WTC11 (cell line): ENCODE data around the gene FAM3C.

ENCODE experiments used
- ESRRA ChIP-seq: sonication (generic); formaldehyde crosslinking; IDR thresholded peaks from 2 replicates; pipeline ENCODE4 v1.8.1; 2022; ENCODE audit warnings: mild to moderate bottlenecking, missing genetic modification reagents, borderline replicate concordance
- FOXK1 ChIP-seq: sonication (generic); formaldehyde crosslinking; IDR thresholded peaks from 2 replicates; pipeline ENCODE4 v1.8.0; 2022; ENCODE audit warnings: mild to moderate bottlenecking, moderate library complexity, missing genetic modification reagents
- NFYB ChIP-seq: sonication (generic); formaldehyde crosslinking; conservative IDR thresholded peaks from 2 replicates; pipeline ENCODE4 v1.8.0; 2022; ENCODE audit warnings: low read depth, missing genetic modification reagents
- SP1 ChIP-seq: sonication (generic); formaldehyde crosslinking; conservative IDR thresholded peaks from 2 replicates; pipeline ENCODE4 v1.8.1; 2022; ENCODE audit warnings: missing genetic modification reagents
- ZNF671 ChIP-seq: fragments of 250-450 bp; sonication (Bioruptor Pico); IDR thresholded peaks from 2 replicates; pipeline ENCODE4 v1.8.0; 2021; ENCODE audit warnings: mild to moderate bottlenecking
- TF ChIP-seq, protein P1 (sequence below): fragments of 200-600 bp; IDR thresholded peaks from 2 replicates; pipeline ENCODE4 v1.8.0; 2022; ENCODE audit warnings: antibody characterized with exemption
- TF ChIP-seq, protein P2 (sequence below): sonication (generic); formaldehyde crosslinking; IDR thresholded peaks from 2 replicates; pipeline ENCODE4 v1.8.1; 2023; ENCODE audit warnings: mild to moderate bottlenecking, missing genetic modification reagents, moderate library complexity
- TF ChIP-seq, protein P3 (sequence below): sonication (generic); formaldehyde crosslinking; IDR thresholded peaks from 2 replicates; pipeline ENCODE4 v1.8.0; 2022; ENCODE audit warnings: mild to moderate bottlenecking, missing genetic modification reagents
- TF ChIP-seq, protein P4 (sequence below): sonication (generic); formaldehyde crosslinking; IDR thresholded peaks from 2 replicates; pipeline ENCODE4 v1.8.1; 2022; ENCODE audit warnings: low read depth, mild to moderate bottlenecking, moderate library complexity, missing genetic modification reagents, borderline replicate concordance
- TF ChIP-seq, protein P5 (sequence below): sonication (generic); formaldehyde crosslinking; IDR thresholded peaks from 2 replicates; pipeline ENCODE4 v1.8.1; 2022; ENCODE audit warnings: mild to moderate bottlenecking, moderate library complexity, missing genetic modification reagents
- TF ChIP-seq, protein P6 (sequence below): sonication (generic); formaldehyde crosslinking; IDR thresholded peaks from 2 replicates; pipeline ENCODE4 v1.8.1; 2023; ENCODE audit warnings: mild to moderate bottlenecking, moderate library complexity, missing genetic modification reagents
- TF ChIP-seq, protein P7 (sequence below): fragments of 250-450 bp; sonication (Bioruptor Pico); IDR thresholded peaks from 2 replicates; pipeline ENCODE4 v2.1.2; 2022; ENCODE audit warnings: mild to moderate bottlenecking, moderate library complexity
- TF ChIP-seq, protein P8 (sequence below): sonication (generic); formaldehyde crosslinking; conservative IDR thresholded peaks from 2 replicates; pipeline ENCODE4 v1.8.1; 2023; ENCODE audit warnings: mild to moderate bottlenecking, low read depth, missing genetic modification reagents, moderate library complexity
- TF ChIP-seq, protein P9 (sequence below): sonication (generic); formaldehyde crosslinking; IDR thresholded peaks from 2 replicates; pipeline ENCODE4 v1.8.1; 2022; ENCODE audit warnings: missing genetic modification reagents, borderline replicate concordance

DNA sequence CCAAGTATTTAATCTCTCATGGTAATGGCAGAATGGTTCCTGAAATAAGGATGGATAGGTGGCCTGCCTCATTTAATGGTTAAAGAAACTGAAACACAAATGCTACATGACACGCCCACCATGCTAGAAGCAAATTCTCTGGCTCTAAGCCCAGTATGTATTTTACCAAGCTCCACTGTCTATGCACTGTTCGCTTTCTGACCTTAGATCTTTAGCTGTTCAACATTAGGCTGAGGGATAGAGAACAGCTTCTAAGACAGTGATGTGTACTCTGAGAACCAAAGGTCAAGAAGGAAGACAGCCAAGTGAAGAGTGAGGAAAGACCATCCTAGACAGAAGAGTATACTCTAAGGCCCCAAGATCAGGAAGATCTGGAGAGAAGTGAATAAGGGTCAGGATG lies 26.6 kb downstream of the FAM3C start:
- TF ChIP-seq SP1 (CRISPR knock-in tag): no peak
- TF ChIP-seq, protein P1, sequence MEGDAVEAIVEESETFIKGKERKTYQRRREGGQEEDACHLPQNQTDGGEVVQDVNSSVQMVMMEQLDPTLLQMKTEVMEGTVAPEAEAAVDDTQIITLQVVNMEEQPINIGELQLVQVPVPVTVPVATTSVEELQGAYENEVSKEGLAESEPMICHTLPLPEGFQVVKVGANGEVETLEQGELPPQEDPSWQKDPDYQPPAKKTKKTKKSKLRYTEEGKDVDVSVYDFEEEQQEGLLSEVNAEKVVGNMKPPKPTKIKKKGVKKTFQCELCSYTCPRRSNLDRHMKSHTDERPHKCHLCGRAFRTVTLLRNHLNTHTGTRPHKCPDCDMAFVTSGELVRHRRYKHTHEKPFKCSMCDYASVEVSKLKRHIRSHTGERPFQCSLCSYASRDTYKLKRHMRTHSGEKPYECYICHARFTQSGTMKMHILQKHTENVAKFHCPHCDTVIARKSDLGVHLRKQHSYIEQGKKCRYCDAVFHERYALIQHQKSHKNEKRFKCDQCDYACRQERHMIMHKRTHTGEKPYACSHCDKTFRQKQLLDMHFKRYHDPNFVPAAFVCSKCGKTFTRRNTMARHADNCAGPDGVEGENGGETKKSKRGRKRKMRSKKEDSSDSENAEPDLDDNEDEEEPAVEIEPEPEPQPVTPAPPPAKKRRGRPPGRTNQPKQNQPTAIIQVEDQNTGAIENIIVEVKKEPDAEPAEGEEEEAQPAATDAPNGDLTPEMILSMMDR: no peak
- TF ChIP-seq FOXK1: no peak
- no peak for TF ChIP-seq ESRRA
- TF ChIP-seq, protein P2, sequence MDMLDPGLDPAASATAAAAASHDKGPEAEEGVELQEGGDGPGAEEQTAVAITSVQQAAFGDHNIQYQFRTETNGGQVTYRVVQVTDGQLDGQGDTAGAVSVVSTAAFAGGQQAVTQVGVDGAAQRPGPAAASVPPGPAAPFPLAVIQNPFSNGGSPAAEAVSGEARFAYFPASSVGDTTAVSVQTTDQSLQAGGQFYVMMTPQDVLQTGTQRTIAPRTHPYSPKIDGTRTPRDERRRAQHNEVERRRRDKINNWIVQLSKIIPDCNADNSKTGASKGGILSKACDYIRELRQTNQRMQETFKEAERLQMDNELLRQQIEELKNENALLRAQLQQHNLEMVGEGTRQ: no peak
- no peak for TF ChIP-seq NFYB (CRISPR knock-in tag)
- TF ChIP-seq, protein P3, sequence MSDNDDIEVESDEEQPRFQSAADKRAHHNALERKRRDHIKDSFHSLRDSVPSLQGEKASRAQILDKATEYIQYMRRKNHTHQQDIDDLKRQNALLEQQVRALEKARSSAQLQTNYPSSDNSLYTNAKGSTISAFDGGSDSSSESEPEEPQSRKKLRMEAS: no peak
- TF ChIP-seq, protein P4, sequence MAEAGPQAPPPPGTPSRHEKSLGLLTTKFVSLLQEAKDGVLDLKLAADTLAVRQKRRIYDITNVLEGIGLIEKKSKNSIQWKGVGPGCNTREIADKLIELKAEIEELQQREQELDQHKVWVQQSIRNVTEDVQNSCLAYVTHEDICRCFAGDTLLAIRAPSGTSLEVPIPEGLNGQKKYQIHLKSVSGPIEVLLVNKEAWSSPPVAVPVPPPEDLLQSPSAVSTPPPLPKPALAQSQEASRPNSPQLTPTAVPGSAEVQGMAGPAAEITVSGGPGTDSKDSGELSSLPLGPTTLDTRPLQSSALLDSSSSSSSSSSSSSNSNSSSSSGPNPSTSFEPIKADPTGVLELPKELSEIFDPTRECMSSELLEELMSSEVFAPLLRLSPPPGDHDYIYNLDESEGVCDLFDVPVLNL: no peak
- TF ChIP-seq, protein P5, sequence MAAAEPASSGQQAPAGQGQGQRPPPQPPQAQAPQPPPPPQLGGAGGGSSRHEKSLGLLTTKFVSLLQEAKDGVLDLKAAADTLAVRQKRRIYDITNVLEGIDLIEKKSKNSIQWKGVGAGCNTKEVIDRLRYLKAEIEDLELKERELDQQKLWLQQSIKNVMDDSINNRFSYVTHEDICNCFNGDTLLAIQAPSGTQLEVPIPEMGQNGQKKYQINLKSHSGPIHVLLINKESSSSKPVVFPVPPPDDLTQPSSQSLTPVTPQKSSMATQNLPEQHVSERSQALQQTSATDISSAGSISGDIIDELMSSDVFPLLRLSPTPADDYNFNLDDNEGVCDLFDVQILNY (CRISPR knock-in tag): no peak
- TF ChIP-seq, protein P6, sequence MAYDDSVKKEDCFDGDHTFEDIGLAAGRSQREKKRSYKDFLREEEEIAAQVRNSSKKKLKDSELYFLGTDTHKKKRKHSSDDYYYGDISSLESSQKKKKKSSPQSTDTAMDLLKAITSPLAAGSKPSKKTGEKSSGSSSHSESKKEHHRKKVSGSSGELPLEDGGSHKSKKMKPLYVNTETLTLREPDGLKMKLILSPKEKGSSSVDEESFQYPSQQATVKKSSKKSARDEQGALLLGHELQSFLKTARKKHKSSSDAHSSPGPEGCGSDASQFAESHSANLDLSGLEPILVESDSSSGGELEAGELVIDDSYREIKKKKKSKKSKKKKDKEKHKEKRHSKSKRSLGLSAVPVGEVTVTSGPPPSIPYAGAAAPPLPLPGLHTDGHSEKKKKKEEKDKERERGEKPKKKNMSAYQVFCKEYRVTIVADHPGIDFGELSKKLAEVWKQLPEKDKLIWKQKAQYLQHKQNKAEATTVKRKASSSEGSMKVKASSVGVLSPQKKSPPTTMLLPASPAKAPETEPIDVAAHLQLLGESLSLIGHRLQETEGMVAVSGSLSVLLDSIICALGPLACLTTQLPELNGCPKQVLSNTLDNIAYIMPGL (CRISPR knock-in tag): no peak
- TF ChIP-seq, protein P7, sequence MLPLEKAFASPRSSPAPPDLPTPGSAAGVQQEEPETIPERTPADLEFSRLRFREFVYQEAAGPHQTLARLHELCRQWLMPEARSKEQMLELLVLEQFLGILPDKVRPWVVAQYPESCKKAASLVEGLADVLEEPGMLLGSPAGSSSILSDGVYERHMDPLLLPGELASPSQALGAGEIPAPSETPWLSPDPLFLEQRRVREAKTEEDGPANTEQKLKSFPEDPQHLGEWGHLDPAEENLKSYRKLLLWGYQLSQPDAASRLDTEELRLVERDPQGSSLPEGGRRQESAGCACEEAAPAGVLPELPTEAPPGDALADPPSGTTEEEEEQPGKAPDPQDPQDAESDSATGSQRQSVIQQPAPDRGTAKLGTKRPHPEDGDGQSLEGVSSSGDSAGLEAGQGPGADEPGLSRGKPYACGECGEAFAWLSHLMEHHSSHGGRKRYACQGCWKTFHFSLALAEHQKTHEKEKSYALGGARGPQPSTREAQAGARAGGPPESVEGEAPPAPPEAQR: no peak
- TF ChIP-seq, protein P8, sequence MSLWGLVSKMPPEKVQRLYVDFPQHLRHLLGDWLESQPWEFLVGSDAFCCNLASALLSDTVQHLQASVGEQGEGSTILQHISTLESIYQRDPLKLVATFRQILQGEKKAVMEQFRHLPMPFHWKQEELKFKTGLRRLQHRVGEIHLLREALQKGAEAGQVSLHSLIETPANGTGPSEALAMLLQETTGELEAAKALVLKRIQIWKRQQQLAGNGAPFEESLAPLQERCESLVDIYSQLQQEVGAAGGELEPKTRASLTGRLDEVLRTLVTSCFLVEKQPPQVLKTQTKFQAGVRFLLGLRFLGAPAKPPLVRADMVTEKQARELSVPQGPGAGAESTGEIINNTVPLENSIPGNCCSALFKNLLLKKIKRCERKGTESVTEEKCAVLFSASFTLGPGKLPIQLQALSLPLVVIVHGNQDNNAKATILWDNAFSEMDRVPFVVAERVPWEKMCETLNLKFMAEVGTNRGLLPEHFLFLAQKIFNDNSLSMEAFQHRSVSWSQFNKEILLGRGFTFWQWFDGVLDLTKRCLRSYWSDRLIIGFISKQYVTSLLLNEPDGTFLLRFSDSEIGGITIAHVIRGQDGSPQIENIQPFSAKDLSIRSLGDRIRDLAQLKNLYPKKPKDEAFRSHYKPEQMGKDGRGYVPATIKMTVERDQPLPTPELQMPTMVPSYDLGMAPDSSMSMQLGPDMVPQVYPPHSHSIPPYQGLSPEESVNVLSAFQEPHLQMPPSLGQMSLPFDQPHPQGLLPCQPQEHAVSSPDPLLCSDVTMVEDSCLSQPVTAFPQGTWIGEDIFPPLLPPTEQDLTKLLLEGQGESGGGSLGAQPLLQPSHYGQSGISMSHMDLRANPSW (CRISPR knock-in tag): no peak
- TF ChIP-seq, protein P9, sequence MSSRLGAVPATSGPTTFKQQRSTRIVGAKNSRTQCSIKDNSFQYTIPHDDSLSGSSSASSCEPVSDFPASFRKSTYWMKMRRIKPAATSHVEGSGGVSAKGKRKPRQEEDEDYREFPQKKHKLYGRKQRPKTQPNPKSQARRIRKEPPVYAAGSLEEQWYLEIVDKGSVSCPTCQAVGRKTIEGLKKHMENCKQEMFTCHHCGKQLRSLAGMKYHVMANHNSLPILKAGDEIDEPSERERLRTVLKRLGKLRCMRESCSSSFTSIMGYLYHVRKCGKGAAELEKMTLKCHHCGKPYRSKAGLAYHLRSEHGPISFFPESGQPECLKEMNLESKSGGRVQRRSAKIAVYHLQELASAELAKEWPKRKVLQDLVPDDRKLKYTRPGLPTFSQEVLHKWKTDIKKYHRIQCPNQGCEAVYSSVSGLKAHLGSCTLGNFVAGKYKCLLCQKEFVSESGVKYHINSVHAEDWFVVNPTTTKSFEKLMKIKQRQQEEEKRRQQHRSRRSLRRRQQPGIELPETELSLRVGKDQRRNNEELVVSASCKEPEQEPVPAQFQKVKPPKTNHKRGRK (CRISPR knock-in tag): no peak
- no peak for TF ChIP-seq ZNF671
